OCI-LY3 (cell line): ENCODE data around the gene WFDC8.

Experiments
- H2AFZ ChIP-seq: fragments of 200-600, 300-600 bp; shearing (Covaris generic); 2 replicates; pipeline ENCODE4 v1.6.0; 2014; ENCODE audit warnings: antibody characterized with exemption, low read depth, low read length
- H3K27ac ChIP-seq: fragments of 200-600, 300-600 bp; sonication (generic); 2 replicates; pipeline ENCODE4 v1.5.1; 2014; ENCODE audit warnings: mild to moderate bottlenecking, low read length, moderate library complexity, mixed read lengths
- H3K27me3 ChIP-seq: fragments of 200-600, 300-600 bp; sonication (generic); 2 replicates; pipeline ENCODE4 v1.6.1; 2014; ENCODE audit warnings: low read depth, low read length, mixed read lengths
- H3K36me3 ChIP-seq: fragments of 200-600, 300-600 bp; sonication (generic); replicated peaks from 2 replicates; pipeline ENCODE3; 2014; ENCODE audit warnings: low read depth, low read length, mixed read lengths
- H3K4me1 ChIP-seq: fragments of 300-600, 200-600 bp; sonication (generic); 2 replicates; pipeline ENCODE4 v1.6.1; 2014; ENCODE audit warnings: low read length, mixed read lengths
- H3K4me2 ChIP-seq: fragments of 200-600, 300-600 bp; sonication (generic); 2 replicates; pipeline ENCODE4 v1.6.1; 2014; ENCODE audit warnings: low read length, mixed read lengths
- H3K4me3 ChIP-seq: fragments of 300-600, 200-600 bp; sonication (generic); 2 replicates; pipeline ENCODE4 v1.5.1; 2014; ENCODE audit warnings: antibody characterized with exemption, mild to moderate bottlenecking, low read length, moderate library complexity
- H3K79me2 ChIP-seq: fragments of 300-600, 200-600 bp; shearing (Covaris generic); 2 replicates; pipeline ENCODE4 v1.6.1; 2014; ENCODE audit warnings: mild to moderate bottlenecking, low read length, mixed read lengths
- H3K9ac ChIP-seq: fragments of 300-600, 200-600 bp; shearing (Covaris generic); 2 replicates; pipeline ENCODE4 v1.6.0; 2014; ENCODE audit warnings: mild to moderate bottlenecking, low read length, moderate library complexity
- H3K9me3 ChIP-seq: fragments of 200-600, 300-600 bp; shearing (Covaris generic); 2 replicates; pipeline ENCODE4 v1.6.1; 2014; ENCODE audit warnings: low read length, mixed read lengths; ENCODE audit not compliant: insufficient read depth
- H4K20me1 ChIP-seq: fragments of 200-600, 300-600 bp; sonication (generic); 2 replicates; pipeline ENCODE4 v1.6.1; 2016; ENCODE audit warnings: low read length, mixed read lengths; ENCODE audit not compliant: insufficient read depth
- EZH2phosphoT487 ChIP-seq: fragments of 200-600 bp; shearing (Covaris generic); IDR thresholded peaks from 2 replicates; pipeline ENCODE4 v1.6.1; 2018; ENCODE audit warnings: antibody characterized with exemption, mixed run types, low read depth
- TF ChIP-seq, protein P1 (sequence below): fragments of 200-600, 300-600 bp; sonication (generic); IDR thresholded peaks from 2 replicates; pipeline ENCODE4 v1.5.1; 2014; ENCODE audit warnings: antibody characterized with exemption, low read length, low read depth

WFDC8 gene

DNA sequence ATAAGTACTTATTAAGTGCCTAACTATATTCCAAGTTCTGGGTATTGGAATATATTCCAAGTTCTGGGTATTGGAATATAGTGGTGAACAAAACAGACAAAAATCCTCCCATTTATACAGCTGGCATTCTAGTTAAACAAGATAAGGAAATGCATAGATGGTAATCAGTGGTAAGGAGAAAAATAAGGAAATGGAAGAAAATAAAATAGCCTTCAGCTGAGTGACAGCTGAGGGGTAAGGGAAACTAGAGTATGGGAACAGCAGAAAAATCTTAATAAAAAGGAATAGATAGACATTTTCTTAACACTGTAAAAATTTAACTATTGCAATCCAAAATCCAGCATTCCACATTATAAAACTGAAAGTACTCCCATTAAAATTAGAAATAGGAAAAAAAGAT is 33.2 kb upstream of the WFDC8 start:
- no peaks in the 10 kb centered on the region for H3K4me1 ChIP-seq
- H3K27me3 ChIP-seq, result peaks cover 46% of the 10 kb centered on the region
- H3K9ac ChIP-seq, result no peak overlapping the region
- H4K20me1 ChIP-seq, result no peaks in the 10 kb centered on the region
- TF ChIP-seq, protein P1, sequence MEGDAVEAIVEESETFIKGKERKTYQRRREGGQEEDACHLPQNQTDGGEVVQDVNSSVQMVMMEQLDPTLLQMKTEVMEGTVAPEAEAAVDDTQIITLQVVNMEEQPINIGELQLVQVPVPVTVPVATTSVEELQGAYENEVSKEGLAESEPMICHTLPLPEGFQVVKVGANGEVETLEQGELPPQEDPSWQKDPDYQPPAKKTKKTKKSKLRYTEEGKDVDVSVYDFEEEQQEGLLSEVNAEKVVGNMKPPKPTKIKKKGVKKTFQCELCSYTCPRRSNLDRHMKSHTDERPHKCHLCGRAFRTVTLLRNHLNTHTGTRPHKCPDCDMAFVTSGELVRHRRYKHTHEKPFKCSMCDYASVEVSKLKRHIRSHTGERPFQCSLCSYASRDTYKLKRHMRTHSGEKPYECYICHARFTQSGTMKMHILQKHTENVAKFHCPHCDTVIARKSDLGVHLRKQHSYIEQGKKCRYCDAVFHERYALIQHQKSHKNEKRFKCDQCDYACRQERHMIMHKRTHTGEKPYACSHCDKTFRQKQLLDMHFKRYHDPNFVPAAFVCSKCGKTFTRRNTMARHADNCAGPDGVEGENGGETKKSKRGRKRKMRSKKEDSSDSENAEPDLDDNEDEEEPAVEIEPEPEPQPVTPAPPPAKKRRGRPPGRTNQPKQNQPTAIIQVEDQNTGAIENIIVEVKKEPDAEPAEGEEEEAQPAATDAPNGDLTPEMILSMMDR, result no peak
- TF ChIP-seq EZH2phosphoT487, result no peak
- H3K4me2 ChIP-seq, result no peak overlapping the region
- H3K79me2 ChIP-seq, result no peaks in the 10 kb centered on the region
- H3K9me3 ChIP-seq, result no peaks in the 10 kb centered on the region
- no peak overlapping the region for H2AFZ ChIP-seq
- H3K4me3 ChIP-seq, result no peak overlapping the region
- no peaks in the 10 kb centered on the region for H3K36me3 ChIP-seq
- H3K27ac ChIP-seq, result no peak overlapping the region

DNA sequence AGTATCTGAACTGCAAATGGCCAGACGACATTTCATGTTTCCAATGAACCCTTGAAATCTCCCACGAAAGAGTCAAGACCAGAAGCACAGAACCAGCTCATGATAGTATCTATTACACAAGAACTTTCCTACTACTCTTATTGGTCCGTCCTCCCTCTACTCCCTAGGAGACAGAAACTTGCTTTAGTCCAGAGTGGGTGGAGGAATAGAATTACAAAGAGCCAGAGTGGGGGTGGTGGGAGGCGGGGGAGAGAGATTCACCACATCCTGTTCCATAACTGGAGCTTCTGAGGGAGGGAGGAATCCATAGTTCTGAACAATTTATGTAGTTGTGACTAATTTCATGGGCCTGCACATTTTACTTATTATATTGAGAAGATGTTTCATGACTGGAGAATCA is 32.0 kb upstream of the WFDC8 start:
- no peak overlapping the region for H3K27ac ChIP-seq
- H3K4me1 ChIP-seq, result no peaks in the 10 kb centered on the region
- no peaks in the 10 kb centered on the region for H3K9me3 ChIP-seq
- no peaks in the 10 kb centered on the region for H4K20me1 ChIP-seq
- no peaks in the 10 kb centered on the region for H3K36me3 ChIP-seq
- peaks cover 38% of the 10 kb centered on the region for H3K27me3 ChIP-seq
- H3K79me2 ChIP-seq, result no peaks in the 10 kb centered on the region
- H3K9ac ChIP-seq, result no peak overlapping the region
- TF ChIP-seq, protein P1, result no peak
- no peak for TF ChIP-seq EZH2phosphoT487
- H3K4me3 ChIP-seq, result no peak overlapping the region
- H3K4me2 ChIP-seq, result no peak overlapping the region
- H2AFZ ChIP-seq, result no peak overlapping the region

- no peaks in the 10 kb centered on the region for H3K36me3 ChIP-seq
- TF ChIP-seq, protein P1, result no peak
- TF ChIP-seq EZH2phosphoT487, result no peak
These were observed 28.7 kb upstream of the WFDC8 start for GRCh38 chr20:45607810-45608209.

GRCh38 chr20:45595235-45595634 is 16.2 kb upstream of the WFDC8 start:
- Histone ChIP-seq H2AFZ (no peak overlapping the region), H4K20me1 (no peaks in the 10 kb centered on the region), H3K27ac (no peak overlapping the region), H3K9ac (no peak overlapping the region), H3K4me1 (no peaks in the 10 kb centered on the region), H3K4me2 (no peak overlapping the region), H3K4me3 (no peak overlapping the region), H3K36me3 (no peaks in the 10 kb centered on the region), H3K9me3 (no peaks in the 10 kb centered on the region), H3K79me2 (no peaks in the 10 kb centered on the region), H3K27me3 (peaks cover 58% of the 10 kb centered on the region)
- no peak for TF ChIP-seq EZH2phosphoT487
- TF ChIP-seq, protein P1, result no peak

More at GRCh38 chr20:45607810-45608209, 28.7 kb upstream of the WFDC8 start:
- no peak overlapping the region for H3K4me2 ChIP-seq
- no peak overlapping the region for H3K9ac ChIP-seq
- no peaks in the 10 kb centered on the region for H4K20me1 ChIP-seq
- no peaks in the 10 kb centered on the region for H3K79me2 ChIP-seq
- no peak overlapping the region for H3K27ac ChIP-seq
- no peaks in the 10 kb centered on the region for H3K9me3 ChIP-seq
- H3K27me3 ChIP-seq, result peaks cover 14% of the 10 kb centered on the region; the same call in 1 of the 2 replicates
- no peak overlapping the region for H3K4me3 ChIP-seq
- no peak overlapping the region for H2AFZ ChIP-seq
- no peaks in the 10 kb centered on the region for H3K4me1 ChIP-seq
